Immature natural killer cell (primary cell): ENCODE data around the gene CCDC102A. TPM values are rescaled to one million over a fixed set of nuclear protein-coding genes. Genes with fewer than 3 reads are reported as not detected.
A peak's percentile ranks its signal among the peaks of the same experiment; 100 is the strongest.

ENCODE experiments used
- DNase-seq, 3 donors: peaks; one replicate each; pipeline ENCODE4 v3.0.0; 2022; ENCODE audit warnings: mixed read lengths in 1 of 3
- H3K27ac Mint-ChIP-seq, 6 donors: one replicate each; pipeline ENCODE4 v1.8.0; 2020; ENCODE audit warnings: mixed read lengths in 6 of 6, mild to moderate bottlenecking in 5 of 6, inconsistent platforms in 4 of 6, moderate library complexity in 3 of 6
- H3K27me3 Mint-ChIP-seq, 3 donors: one replicate each; pipeline ENCODE4 v1.8.0; 2020 to 2021; ENCODE audit warnings: low read depth in 3 of 3, mild to moderate bottlenecking in 3 of 3, mixed read lengths in 3 of 3, moderate library complexity in 3 of 3, inconsistent platforms in 1 of 3
- H3K36me3 Mint-ChIP-seq, 3 donors: one replicate each; pipeline ENCODE4 v1.8.0; 2020; ENCODE audit warnings: mixed read lengths in 3 of 3, inconsistent platforms in 2 of 3, mild to moderate bottlenecking in 2 of 3
- H3K4me1 Mint-ChIP-seq, 2 donors: one replicate each; pipeline ENCODE4 v1.8.0; 2020; ENCODE audit warnings: inconsistent platforms in 2 of 2, mild to moderate bottlenecking in 2 of 2, mixed read lengths in 2 of 2, moderate library complexity in 1 of 2
- H3K4me3 Mint-ChIP-seq, 5 donors: one replicate each; pipeline ENCODE4 v1.8.0; 2020; ENCODE audit warnings: mild to moderate bottlenecking in 5 of 5, mixed read lengths in 5 of 5, inconsistent platforms in 3 of 5, moderate library complexity in 3 of 5
- H3K9me3 Mint-ChIP-seq, 6 donors: one replicate each; pipeline ENCODE4 v1.8.0; 2020; ENCODE audit warnings: mild to moderate bottlenecking in 6 of 6, mixed read lengths in 6 of 6, inconsistent platforms in 4 of 6, moderate library complexity in 3 of 6
- polyA plus RNA-seq, 3 donors: library from polyadenylated mRNA; unstranded; fragments of 300-500 nt; fragmentation: Illumina TruSeq; gene quantifications; one replicate each; pipeline ENCODE4 v1.2.3, GENCODE V29; 2021

The CCDC102A gene
- polyA plus RNA-seq, 3 donors from 2014 or later = 8.8 to 26.4 (median 13.9) TPM

- Mint-ChIP-seq H3K36me3 (peaks cover 0 to 36% (median 10%) of the 10 kb centered on the region in 3 donors), H3K27ac (peak overlapping the region in 1 of 6 donors; percentile 32), H3K27me3 (peaks cover 0 to 3% (median 0%) of the 10 kb centered on the region in 3 donors), H3K9me3 (no peaks in the 10 kb centered on the region), H3K4me1 (peaks cover 18 to 23% of the 10 kb centered on the region in 2 donors), H3K4me3 (no peak overlapping the region)
- no peak for DNase-seq
Measured at GRCh38 chr16:57518922-57519321, 17.4 kb downstream of the CCDC102A start.

- H3K4me3 Mint-ChIP-seq = no peak overlapping the region
- no peak for DNase-seq
- H3K27me3 Mint-ChIP-seq = peaks cover 0 to 3% (median 0%) of the 10 kb centered on the region in 3 donors
- H3K9me3 Mint-ChIP-seq = no peaks in the 10 kb centered on the region
- H3K27ac Mint-ChIP-seq = no peak overlapping the region
- peaks cover 0 to 38% (median 10%) of the 10 kb centered on the region in 3 donors for H3K36me3 Mint-ChIP-seq
- peaks cover 18 to 23% of the 10 kb centered on the region in 2 donors for H3K4me1 Mint-ChIP-seq
Measured at GRCh38 chr16:57518520-57518919, 17.9 kb downstream of the CCDC102A start.

DNA sequence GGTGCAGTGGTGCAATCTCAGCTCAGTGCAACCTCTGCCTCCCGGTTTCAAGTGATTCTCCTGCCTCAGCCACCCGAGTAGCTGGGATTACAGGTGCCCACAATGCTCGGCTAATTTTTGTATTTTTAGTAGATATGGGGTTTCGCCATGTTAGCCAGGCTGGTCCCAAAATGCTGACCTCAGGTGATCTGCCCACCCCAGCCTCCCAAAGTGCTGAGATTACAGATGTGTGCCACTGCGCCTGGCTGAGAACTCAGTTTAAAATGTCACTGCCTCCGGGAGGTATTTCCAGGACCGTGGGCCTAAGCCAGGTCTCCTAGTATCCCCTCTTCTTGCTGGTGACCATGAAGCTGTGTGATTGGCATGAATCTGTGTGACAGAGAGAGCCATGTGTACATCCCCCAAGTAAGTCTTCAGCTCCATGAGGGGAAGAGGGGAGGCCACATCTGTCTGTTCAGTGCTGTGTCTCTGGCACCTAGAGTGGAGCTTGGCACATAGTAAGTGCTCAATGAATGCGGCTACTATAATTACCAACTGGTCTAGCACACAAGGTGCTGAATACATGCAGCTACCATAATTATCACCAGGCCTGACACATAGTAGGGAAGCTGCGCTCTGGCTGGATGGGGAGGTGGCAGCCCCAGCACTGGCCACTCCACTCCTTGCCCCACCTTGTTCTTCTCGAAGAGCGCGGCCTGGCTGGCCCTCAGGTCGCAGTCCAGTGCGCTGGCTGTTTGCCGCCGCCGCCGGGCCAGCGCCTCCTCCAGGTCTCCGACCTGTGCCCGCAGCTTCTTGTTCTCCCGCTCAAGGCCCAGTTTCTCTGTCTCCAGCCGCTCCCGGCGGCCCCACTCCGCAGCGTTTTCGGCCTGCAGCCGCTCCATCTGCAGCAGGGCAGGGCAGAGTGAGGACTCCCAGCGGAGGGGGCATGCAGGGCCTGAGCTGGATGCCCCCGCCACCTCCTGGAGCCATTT lies 18.7 kb downstream of the CCDC102A start:
- Mint-ChIP-seq H3K4me3 (no peak overlapping the region), H3K4me1 (peaks cover 13 to 16% of the 10 kb centered on the region in 2 donors), H3K36me3 (peaks cover 0 to 42% (median 14%) of the 10 kb centered on the region in 3 donors), H3K27ac (peak overlapping the region in 1 of 6 donors; percentile 50), H3K9me3 (no peaks in the 10 kb centered on the region), H3K27me3 (peaks cover 0 to 3% (median 0%) of the 10 kb centered on the region in 3 donors)
- DNase-seq = no peak

DNA sequence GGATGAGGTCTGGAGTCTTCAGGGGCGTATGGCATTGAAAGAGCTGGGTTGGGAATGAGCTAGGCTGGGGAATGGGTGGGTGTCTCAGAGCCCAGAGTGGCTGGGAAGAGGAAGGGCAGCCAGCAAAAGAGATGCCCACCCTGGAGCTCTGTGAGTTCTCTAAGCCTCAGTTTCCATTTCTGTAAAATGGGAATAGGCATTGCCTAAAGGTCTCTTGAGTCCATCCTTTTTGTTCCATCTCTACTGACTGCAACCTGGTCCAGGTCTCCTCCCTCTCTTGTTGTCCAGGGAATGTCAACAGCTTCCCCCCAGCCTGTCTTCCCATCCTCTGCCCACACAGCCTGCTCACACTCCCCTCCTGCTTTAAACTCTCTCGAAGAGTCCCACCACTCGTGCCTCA lies 19.6 kb downstream of the CCDC102A start:
- Mint-ChIP-seq H3K9me3 (no peaks in the 10 kb centered on the region), H3K4me3 (no peak overlapping the region), H3K4me1 (peaks cover 11% of the 10 kb centered on the region in 2 donors), H3K27me3 (peaks cover 0 to 3% (median 0%) of the 10 kb centered on the region in 3 donors), H3K36me3 (peaks cover 0 to 42% (median 14%) of the 10 kb centered on the region in 3 donors), H3K27ac (peak overlapping the region in 1 of 6 donors; percentile 40)
- DNase-seq = no peak

- no peak for DNase-seq
- Mint-ChIP-seq H3K27ac (peak overlapping the region in 1 of 6 donors; percentile 67), H3K4me3 (no peak overlapping the region), H3K36me3 (peaks cover 0 to 42% (median 14%) of the 10 kb centered on the region in 3 donors), H3K27me3 (peaks cover 0 to 3% (median 0%) of the 10 kb centered on the region in 3 donors), H3K9me3 (no peaks in the 10 kb centered on the region), H3K4me1 (peaks cover 11% of the 10 kb centered on the region in 2 donors)
Measured at GRCh38 chr16:57516176-57516725, 20.1 kb downstream of the CCDC102A start.

DNA sequence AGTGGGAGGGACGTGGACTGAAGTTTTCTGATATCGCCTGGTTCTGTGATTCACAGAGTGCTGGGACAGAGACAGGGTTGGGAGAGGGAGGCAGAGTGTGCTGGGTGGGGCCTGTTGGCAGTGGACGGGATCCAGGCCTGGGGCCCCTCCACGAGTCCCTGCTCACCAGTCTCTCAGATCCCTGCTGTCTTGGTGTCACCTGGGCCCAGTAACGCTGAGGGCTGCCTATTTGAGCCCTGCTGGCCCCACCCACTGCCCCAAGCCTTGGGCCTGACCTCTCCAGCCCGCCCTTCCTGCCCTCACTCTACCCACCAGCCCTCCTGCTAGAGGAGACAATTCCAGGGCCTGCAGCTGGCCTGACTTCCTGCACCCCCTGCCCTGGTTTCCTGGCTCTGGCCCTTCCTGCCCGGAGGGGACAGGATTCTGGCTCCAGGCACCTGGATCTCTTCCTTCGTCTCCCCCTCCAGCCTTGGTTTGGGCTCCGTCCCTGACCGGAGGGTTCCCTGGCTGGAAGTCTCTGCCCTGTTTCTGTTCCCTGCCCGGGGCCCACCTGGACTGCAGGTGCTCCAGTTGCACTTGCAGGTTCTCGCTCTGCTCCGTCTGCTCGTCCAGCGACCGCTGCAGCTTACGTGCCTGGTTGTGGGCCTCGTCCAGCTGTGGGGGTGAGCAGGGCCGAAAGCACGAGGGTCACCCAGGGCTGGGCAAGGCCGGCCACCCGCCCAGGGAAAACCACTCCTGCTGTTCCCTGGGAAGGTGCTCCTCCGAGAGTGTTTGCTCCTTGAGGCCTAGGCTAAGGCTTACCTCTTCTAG lies 21.4 kb downstream of the CCDC102A start:
- Mint-ChIP-seq H3K4me1 (peaks cover 2 to 4% of the 10 kb centered on the region in 2 donors), H3K4me3 (no peak overlapping the region)

DNA sequence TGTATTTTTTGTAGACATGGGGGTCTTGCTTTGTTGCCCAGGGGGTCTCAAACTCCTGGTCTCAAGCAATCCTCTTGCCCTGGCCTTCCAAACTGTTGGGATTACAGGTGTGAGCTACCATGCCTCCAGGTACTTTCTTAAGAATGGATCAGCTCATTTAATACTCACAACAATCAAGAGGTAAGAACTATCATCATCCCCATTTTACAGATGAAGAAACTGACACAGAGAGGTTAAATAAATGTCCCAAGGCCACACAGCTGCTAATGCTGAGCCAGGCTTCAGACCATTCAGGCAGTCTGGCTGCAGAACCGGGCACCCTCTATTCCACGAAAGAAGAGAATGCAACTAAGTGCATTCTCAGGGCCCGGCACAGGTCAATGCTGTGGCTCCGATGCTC lies 22.0 kb downstream of the CCDC102A start:
- H3K4me1 Mint-ChIP-seq = peaks cover 0 to 2% of the 10 kb centered on the region in 2 donors
- H3K36me3 Mint-ChIP-seq = peaks cover 0 to 34% (median 10%) of the 10 kb centered on the region in 3 donors
- H3K27me3 Mint-ChIP-seq = no peaks in the 10 kb centered on the region
- no peak for DNase-seq
- no peaks in the 10 kb centered on the region for H3K9me3 Mint-ChIP-seq
- H3K4me3 Mint-ChIP-seq = no peak overlapping the region
- H3K27ac Mint-ChIP-seq = peak overlapping the region in 1 of 6 donors; percentile 12

More for the DNA sequence above, 21.4 kb downstream of the CCDC102A start:
- H3K27ac Mint-ChIP-seq = no peak overlapping the region
- H3K9me3 Mint-ChIP-seq = no peaks in the 10 kb centered on the region
- peaks cover 0 to 35% (median 10%) of the 10 kb centered on the region in 3 donors for H3K36me3 Mint-ChIP-seq
- H3K27me3 Mint-ChIP-seq = no peaks in the 10 kb centered on the region
- no peak for DNase-seq

DNA sequence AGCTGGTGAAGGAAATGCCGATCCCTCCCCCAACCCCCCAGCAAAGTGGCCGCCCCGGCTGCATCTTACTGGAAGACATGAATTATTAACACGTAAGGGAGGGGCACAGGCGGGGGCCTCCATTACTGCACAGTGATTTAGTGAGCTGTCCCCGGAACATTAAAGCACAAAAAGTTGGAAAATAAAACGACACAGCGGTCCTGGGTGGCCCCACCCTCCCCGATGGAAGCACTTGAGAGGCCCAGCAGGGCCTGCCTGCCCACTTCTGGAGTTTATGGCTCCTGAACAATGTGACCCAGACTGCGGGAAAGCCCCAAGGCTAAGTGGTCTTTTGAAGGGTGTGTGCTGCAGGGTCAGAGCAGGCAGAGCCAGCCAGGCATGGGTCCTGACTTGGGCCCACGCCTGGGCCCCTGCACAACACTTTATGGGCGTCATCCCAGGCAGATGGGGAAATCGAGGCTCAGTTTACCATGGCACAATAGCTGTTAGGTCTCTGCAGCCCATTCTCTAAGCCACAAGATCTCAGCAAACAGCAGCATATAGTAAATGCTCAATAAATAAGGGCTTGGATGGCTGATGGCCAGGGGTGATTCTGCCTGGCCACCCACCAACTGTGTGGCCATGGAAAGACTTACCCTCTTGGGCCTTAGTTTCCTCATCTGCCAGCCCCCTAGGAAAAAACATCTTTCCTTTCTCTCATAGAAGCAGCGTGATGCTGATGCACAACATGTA lies 22.8 kb downstream of the CCDC102A start:
- peaks cover 0 to 28% (median 10%) of the 10 kb centered on the region in 3 donors for H3K36me3 Mint-ChIP-seq
- H3K4me3 Mint-ChIP-seq = no peak overlapping the region
- DNase-seq = no peak
- H3K27ac Mint-ChIP-seq = no peak overlapping the region
- H3K27me3 Mint-ChIP-seq = no peaks in the 10 kb centered on the region
- H3K4me1 Mint-ChIP-seq = no peaks in the 10 kb centered on the region
- H3K9me3 Mint-ChIP-seq = no peaks in the 10 kb centered on the region

DNA sequence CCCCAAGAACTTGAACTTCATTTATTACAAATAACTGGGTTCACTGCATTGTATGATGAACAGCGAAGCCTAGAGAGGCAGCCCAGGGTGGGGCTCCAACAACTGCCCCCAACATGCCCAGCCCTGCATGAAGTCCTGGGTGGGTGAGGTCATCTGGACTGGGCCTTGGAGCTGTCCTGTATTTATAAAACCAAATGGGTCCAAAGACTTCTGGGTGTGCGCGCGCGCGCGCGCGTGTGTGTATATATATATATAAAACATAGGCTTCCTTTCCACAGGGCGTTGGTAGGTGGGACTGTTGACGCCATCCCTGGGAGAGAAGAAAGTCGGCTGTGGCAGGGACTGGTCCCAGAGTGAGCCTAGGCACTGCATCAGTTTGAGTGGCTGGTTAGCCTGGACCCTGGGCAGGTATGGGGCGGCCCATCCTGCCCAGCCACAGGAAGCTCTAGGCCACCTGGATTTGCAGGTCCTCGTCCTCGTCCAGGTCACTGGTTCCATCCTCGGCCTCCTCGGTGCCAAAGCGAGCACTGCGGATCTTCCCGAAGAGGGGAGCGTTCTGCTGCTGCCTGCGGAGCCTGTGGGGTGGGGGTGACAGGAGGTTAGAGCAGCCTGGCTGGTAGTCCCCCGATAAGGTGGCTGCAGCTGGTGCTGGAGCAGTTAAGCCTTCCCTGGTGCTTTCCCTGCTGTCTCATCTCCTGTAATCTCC lies 23.9 kb downstream of the CCDC102A start:
- no peak for DNase-seq

DNA sequence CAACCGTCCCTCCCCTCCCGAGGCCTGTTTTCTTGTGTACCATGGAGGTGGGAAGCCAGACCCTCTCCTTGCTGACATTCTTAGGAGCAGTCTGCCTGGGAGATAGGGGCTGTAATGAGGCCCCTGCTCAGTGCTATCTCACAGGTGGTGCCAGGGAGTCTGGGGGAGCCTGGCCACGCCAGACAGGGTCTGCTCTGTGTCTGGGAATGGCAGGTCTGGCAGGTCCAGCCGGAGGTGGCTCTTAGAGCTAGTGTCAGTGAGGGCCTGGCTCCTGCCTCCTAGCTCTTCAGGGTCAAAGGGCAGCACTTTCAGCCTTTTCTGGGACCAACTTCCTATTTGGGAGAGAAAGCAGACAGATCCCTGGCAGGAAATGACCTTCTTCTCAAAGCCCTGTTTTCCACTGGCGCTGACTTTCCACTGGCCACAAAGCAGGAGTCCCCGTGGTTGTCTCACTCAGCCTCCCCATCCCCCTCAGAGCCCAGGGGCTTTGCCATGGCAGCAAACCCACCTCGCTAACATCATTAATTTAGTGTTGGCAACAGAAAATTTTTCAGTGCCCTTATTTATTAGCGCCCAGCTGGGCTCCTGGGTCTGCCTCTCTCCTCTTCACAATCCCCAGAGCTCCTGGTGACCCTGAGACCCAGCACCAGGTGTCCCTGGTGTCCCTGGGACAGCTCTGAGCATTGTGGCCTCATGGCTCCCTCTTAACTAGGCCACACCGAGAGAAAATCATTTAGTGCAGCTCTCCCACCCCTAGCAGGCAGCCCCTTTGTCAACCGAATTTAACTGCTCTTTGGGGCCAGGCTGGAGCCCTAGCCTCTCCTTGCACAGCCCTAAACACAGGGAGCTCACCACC lies 26.1 kb downstream of the CCDC102A start:
- Mint-ChIP-seq H3K4me1 (no peaks in the 10 kb centered on the region), H3K9me3 (no peaks in the 10 kb centered on the region), H3K27me3 (peaks cover 0 to 3% (median 0%) of the 10 kb centered on the region in 3 donors), H3K4me3 (no peak overlapping the region), H3K36me3 (peaks cover 0 to 13% (median 4%) of the 10 kb centered on the region in 3 donors), H3K27ac (no peak overlapping the region)
- no peak for DNase-seq

More for the DNA sequence above, 23.9 kb downstream of the CCDC102A start:
- H3K4me3 Mint-ChIP-seq = no peak overlapping the region
- H3K36me3 Mint-ChIP-seq = peaks cover 0 to 25% (median 10%) of the 10 kb centered on the region in 3 donors
- peak overlapping the region in 1 of 6 donors; percentile 7 for H3K27ac Mint-ChIP-seq
- H3K4me1 Mint-ChIP-seq = no peaks in the 10 kb centered on the region
- no peaks in the 10 kb centered on the region for H3K9me3 Mint-ChIP-seq
- no peaks in the 10 kb centered on the region for H3K27me3 Mint-ChIP-seq

DNA sequence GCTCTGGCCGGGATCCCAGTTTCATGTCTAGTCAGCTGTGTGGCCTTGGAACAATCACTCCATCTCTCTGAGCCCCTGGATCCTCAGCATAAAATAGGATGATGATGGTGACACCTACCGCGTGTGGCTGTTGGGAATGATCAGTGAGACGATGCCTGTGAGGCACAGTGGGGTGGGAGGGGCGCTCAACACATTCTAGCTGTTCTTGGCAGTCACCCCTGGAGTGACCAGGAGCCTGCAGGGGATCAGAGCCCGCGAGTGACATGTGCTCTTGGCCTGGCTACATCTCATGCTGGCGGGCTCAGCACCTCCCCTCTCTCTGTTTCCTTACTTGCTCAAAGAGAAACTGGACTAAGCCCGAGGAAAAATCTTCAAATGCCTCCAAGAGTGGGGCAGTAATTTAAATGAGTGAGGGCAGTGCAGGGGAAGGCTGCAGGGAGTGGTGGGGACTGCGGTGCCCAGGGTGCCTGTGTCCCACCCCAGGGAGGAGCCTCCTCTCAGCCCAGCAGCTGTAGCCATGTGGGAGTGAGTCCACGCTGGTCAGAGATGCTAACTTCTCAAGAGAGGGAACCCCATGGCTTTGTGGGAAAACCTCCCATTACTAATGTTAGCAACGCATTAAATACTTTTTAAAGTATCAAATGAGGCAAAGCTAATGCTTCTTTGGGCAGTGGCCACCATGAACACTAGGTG lies 27.0 kb downstream of the CCDC102A start:
- Mint-ChIP-seq H3K9me3 (no peaks in the 10 kb centered on the region), H3K4me1 (no peaks in the 10 kb centered on the region), H3K27ac (no peak overlapping the region), H3K4me3 (no peak overlapping the region), H3K27me3 (peaks cover 0 to 3% (median 0%) of the 10 kb centered on the region in 3 donors), H3K36me3 (peaks cover 0 to 11% (median 4%) of the 10 kb centered on the region in 3 donors)
- no peak for DNase-seq
